Transverse colon (tissue), 4 donors: ENCODE measurements around the gene LDAF1. TPM values are rescaled to one million over a fixed set of nuclear protein-coding genes. Genes with fewer than 3 reads are reported as not detected.

Source experiments
- DNase-seq: peaks from one replicate; pipeline ENCODE4 v3.0.0-alpha.2; 2019
- H3K27ac ChIP-seq, 4 donors: fragments of 200-600 bp; sonication (generic); 2 replicates each; pipeline ENCODE4 v1.5.1; 2016 to 2018; ENCODE audit warnings: inconsistent platforms in 4 of 4
- H3K27me3 ChIP-seq: fragments of 200-600 bp; sonication (generic); 2 replicates; pipeline ENCODE4 v1.5.1; 2017; ENCODE audit warnings: inconsistent platforms
- H3K36me3 ChIP-seq, 4 donors: fragments of 200-600 bp; sonication (generic); 2 replicates each; pipeline ENCODE4 v1.5.1; 2017 to 2019; ENCODE audit warnings: inconsistent platforms in 4 of 4
- H3K4me1 ChIP-seq, 4 donors: fragments of 200-600 bp; sonication (generic); 2 replicates each; pipeline ENCODE4 v1.5.1; 2017 to 2020; ENCODE audit warnings: inconsistent platforms in 4 of 4
- H3K4me3 ChIP-seq, 4 donors: fragments of 200-600 bp; sonication (generic); 1 replicate in 1 of 4; 2 replicates in 3 of 4; pipeline versions ENCODE4 v1.5.1 to v1.6.1; 2017 to 2019; ENCODE audit warnings: inconsistent platforms in 4 of 4
- H3K9me3 ChIP-seq, 2 donors: fragments of 200-600 bp; sonication (generic); 2 replicates each; pipeline ENCODE4 v1.5.1; 2017 to 2019; ENCODE audit warnings: inconsistent platforms in 2 of 2
- EP300 ChIP-seq: sonication (generic); formaldehyde crosslinking; IDR thresholded peaks from one replicate; pipeline ENCODE4 v1.6.1; 2017; ENCODE audit warnings: antibody characterized with exemption, low read depth
- POLR2A ChIP-seq: fragments of 450-650 bp; IDR thresholded peaks from one replicate; pipeline ENCODE4 v1.6.1; 2016; ENCODE audit warnings: antibody characterized with exemption, mild to moderate bottlenecking, moderate library complexity
- POLR2AphosphoS5 ChIP-seq, 3 donors: sonication (generic); formaldehyde crosslinking; IDR thresholded peaks; one replicate each; pipeline ENCODE4 v1.6.1; 2016; ENCODE audit warnings: antibody characterized with exemption in 3 of 3
- WGBS, 2 donors: methylation state at CpG; one replicate each; pipeline ENCODE4 v1.1.5; 2018; ENCODE audit warnings: low coverage in 1 of 2; 5-methylcytosine and 5-hydroxymethylcytosine counted together
- in situ Hi-C, 4 donors: fragments of 200-750 bp; cut with MboI; loops; one replicate each; pipeline versions ENCODE4 v1.15.0 to v1.15.1; 2017; ENCODE audit warnings: low sequenced_read_pairs in 3 of 4, low pct_ligation_motif_present in 1 of 4, low pct_unique_long_range_greater_than_20kb in 1 of 4
- intact Hi-C: fragments of 100-400 bp; cut with DNase I; formaldehyde crosslinking; loops from one replicate; pipeline ENCODE4 v1.15.1; 2023; ENCODE audit warnings: low total_unique reads
- total RNA-seq, 4 donors: library from RNA; depleted of rRNA; stranded (reverse); fragments of >200 nt; gene quantifications; one replicate each; pipeline ENCODE4 v1.1.0, GENCODE V29; 2016
- TF ChIP-seq, protein P1 (sequence below), 5 experiments: fragments of 200-600 bp in 3 of 5; fragments of 450-650 bp in 2 of 5; sonication (generic) in 3 of 5; IDR thresholded peaks; 1 replicate in 2 of 5; 2 replicates in 3 of 5; pipeline ENCODE4 v1.5.1; 2016 to 2017; ENCODE audit warnings: antibody characterized with exemption in 5 of 5, inconsistent platforms in 3 of 5, mild to moderate bottlenecking in 2 of 5, moderate library complexity in 1 of 5

Gene LDAF1
- total RNA-seq, 4 donors from 2014 or later, result 23.6 to 71.0 (median 59.3) TPM

- Histone ChIP-seq H3K4me3 (no peak overlapping the region), H3K36me3 (no peaks in the 10 kb centered on the region), H3K9me3 (no peaks in the 10 kb centered on the region), H3K27me3 (peaks cover 2% of the 10 kb centered on the region), H3K27ac (no peak overlapping the region), H3K4me1 (peaks cover 0 to 5% (median 0%) of the 10 kb centered on the region in 4 donors)
- 54 to 58% methylated on average over 2 of the region's 2 CpGs for WGBS, 2 donors
- in situ Hi-C loops (no loop called here), intact Hi-C loops (loop anchor here (10.0 kb wide), 1 partner anchor 56 kb away; no protein-coding TSS in a partner anchor)
- TF ChIP-seq EP300, result no peak
- no peak for TF ChIP-seq POLR2AphosphoS5 (IDR thresholded peaks at IDR 0.05)
- TF ChIP-seq POLR2A, result no peak
- TF ChIP-seq, protein P1, sequence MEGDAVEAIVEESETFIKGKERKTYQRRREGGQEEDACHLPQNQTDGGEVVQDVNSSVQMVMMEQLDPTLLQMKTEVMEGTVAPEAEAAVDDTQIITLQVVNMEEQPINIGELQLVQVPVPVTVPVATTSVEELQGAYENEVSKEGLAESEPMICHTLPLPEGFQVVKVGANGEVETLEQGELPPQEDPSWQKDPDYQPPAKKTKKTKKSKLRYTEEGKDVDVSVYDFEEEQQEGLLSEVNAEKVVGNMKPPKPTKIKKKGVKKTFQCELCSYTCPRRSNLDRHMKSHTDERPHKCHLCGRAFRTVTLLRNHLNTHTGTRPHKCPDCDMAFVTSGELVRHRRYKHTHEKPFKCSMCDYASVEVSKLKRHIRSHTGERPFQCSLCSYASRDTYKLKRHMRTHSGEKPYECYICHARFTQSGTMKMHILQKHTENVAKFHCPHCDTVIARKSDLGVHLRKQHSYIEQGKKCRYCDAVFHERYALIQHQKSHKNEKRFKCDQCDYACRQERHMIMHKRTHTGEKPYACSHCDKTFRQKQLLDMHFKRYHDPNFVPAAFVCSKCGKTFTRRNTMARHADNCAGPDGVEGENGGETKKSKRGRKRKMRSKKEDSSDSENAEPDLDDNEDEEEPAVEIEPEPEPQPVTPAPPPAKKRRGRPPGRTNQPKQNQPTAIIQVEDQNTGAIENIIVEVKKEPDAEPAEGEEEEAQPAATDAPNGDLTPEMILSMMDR (IDR thresholded peaks at IDR 0.05), result no peak
- DNase-seq, result no peak
Measured at GRCh38 chr16:21208446-21209230, 50.2 kb downstream of the LDAF1 start.

- 67% methylated on average over 5 of the region's 5 CpGs; no CpG with 5 or more reads in 1 of the 2 donors for WGBS, 2 donors
- no peak for DNase-seq
- Histone ChIP-seq H3K27me3 (peaks cover 2% of the 10 kb centered on the region), H3K36me3 (no peaks in the 10 kb centered on the region), H3K27ac (no peak within 1 kb of the TSS), H3K4me1 (no peaks in the 10 kb centered on the region), H3K9me3 (no peaks in the 10 kb centered on the region), H3K4me3 (no peak within 1 kb of the TSS)
- in situ Hi-C loops, result no loop called here
- intact Hi-C loops, result no loop called here
- TF ChIP-seq POLR2A (no peak), EP300 (no peak), POLR2AphosphoS5 (IDR thresholded peaks at IDR 0.05) (no peak)
- TF ChIP-seq, protein P1 (IDR thresholded peaks at IDR 0.05), result no peak
Measured at GRCh38 chr16:21211486-21211885, 53.0 kb downstream of the LDAF1 start, which contains the start of gene ZP2. Gene ZP2, minus strand, starts transcription at chr16:21211574. Its CDS starts 27 bp downstream, at chr16:21211547.

DNA sequence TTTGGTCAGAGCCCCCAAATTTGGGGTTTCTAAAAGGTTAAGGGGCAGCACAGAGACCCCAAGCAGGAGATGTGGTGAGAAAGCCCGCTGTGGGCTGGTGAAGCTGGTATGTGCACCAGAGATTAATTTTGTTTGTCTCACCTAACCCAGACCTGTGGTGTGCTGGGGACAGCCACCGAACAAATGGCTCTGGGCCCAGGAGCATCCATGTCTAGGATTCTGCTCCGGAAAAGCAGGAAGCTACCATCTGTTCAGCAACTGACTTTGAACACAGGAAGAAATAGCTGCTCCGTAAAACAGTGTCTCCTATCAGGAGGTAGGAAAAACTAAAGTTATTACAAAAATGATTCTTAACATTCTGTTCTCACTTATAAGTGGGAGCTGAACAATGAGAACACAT is 55.6 kb downstream of the LDAF1 start:
- H3K36me3 ChIP-seq, result no peaks in the 10 kb centered on the region
- no peaks in the 10 kb centered on the region for H3K4me1 ChIP-seq
- intact Hi-C loops (no loop called here), in situ Hi-C loops (no loop called here)
- no peaks in the 10 kb centered on the region for H3K9me3 ChIP-seq
- H3K27me3 ChIP-seq, result peaks cover 2% of the 10 kb centered on the region
- no peak overlapping the region for H3K27ac ChIP-seq
- H3K4me3 ChIP-seq, result no peak overlapping the region
- DNase-seq, result no peak
- 63 to 76% methylated on average over 2 to 3 of the region's 4 CpGs for WGBS, 2 donors
- no peak for TF ChIP-seq POLR2A
- TF ChIP-seq, protein P1 (IDR thresholded peaks at IDR 0.05), result no peak
- no peak for TF ChIP-seq POLR2AphosphoS5 (IDR thresholded peaks at IDR 0.05)
- no peak for TF ChIP-seq EP300

- TF ChIP-seq POLR2A (no peak), EP300 (no peak), POLR2AphosphoS5 (IDR thresholded peaks at IDR 0.05) (no peak)
- TF ChIP-seq, protein P1 (IDR thresholded peaks at IDR 0.05), result no peak
- H3K9me3 ChIP-seq, result no peaks in the 10 kb centered on the region
- H3K4me3 ChIP-seq, result no peak overlapping the region
- peaks cover 0 to 11% (median 0%) of the 10 kb centered on the region in 4 donors for H3K4me1 ChIP-seq
- no peaks in the 10 kb centered on the region for H3K36me3 ChIP-seq
- intact Hi-C loops (no loop called here), in situ Hi-C loops (no loop called here)
- WGBS, 2 donors, result 60 to 78% methylated on average over 1 to 2 of the region's 2 CpGs
- H3K27ac ChIP-seq, result no peak overlapping the region
- no peak for DNase-seq
- peaks cover 2% of the 10 kb centered on the region for H3K27me3 ChIP-seq
Measured at GRCh38 chr16:21217121-21217520, 58.6 kb downstream of the LDAF1 start.
